Bladder microvascular endothelial cell (primary cell): ENCODE results near the gene OR2J2. TPM values are rescaled to one million over a fixed set of nuclear protein-coding genes. Genes with fewer than 3 reads are reported as not detected.

Experiments
- total RNA-seq: library from RNA; depleted of rRNA; stranded (reverse); fragments of >200 nt; gene quantifications from 2 replicates; pipeline ENCODE4 v1.2.3, GENCODE V29; 2014

The OR2J2 gene
- not detected in 2 replicates for total RNA-seq

DNA sequence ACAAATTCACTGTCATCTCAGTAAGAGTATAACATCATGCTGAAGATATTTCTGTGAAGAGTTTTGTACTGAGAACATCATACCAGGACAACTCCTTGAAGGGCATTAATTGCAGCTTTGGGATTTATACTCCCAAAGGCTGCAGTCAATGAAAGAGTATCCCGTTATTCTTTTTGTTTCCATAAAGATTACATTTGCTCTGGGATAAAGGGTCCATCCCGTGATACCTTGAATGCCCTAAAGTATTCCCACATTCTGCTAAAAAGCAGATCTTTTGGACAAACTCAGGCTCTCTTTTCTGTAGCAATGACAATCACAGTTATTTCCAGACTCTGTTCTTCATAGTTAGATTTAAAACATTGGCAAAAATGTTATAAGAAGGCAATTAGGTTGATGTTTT is at the start of gene OR2J2:
OR2J2 (plus strand) TSS at position 301 of the 400 bp plus-strand sequence. CDS start 2,729 bp downstream, outside the sequence.

Other genes starting within 250 kb of the OR2J2 start
- gene TRIM27, start 246.9 kb upstream of the OR2J2 start, total RNA-seq, result 48.9 and 83.0 TPM in 2 replicates
- gene ZNF311, start 165.6 kb upstream of the OR2J2 start, total RNA-seq, result 0.49 and 0.50 TPM in 2 replicates
- gene OR2W1, start 125.7 kb upstream of the OR2J2 start, total RNA-seq, result not detected in 2 replicates
- not detected in 2 replicates for gene OR2B3, start 83.6 kb upstream of the OR2J2 start, total RNA-seq
- not detected in 2 replicates for gene OR2J1, start 71.4 kb upstream of the OR2J2 start, total RNA-seq
- not detected in 2 replicates for gene OR2J3, start 62.8 kb upstream of the OR2J2 start, total RNA-seq
- gene OR14J1, start 130.8 kb downstream of the OR2J2 start, total RNA-seq, result not detected in 2 replicates
- gene OR5V1, start 198.0 kb downstream of the OR2J2 start, total RNA-seq, result not detected in 2 replicates
- not detected in 2 replicates for gene OR12D3, start 204.4 kb downstream of the OR2J2 start, total RNA-seq
- not detected in 2 replicates for gene OR12D2, start 224.7 kb downstream of the OR2J2 start, total RNA-seq
- not detected in 2 replicates for gene OR12D1, start 244.0 kb downstream of the OR2J2 start, total RNA-seq